SK-N-MC (cell line): ENCODE results near the gene NHSL1.

ENCODE experiments used
- EZH2 ChIP-seq: fragments of 200-600 bp; sonication (generic); IDR thresholded peaks from one replicate; pipeline ENCODE4 v1.6.1; 2017; ENCODE audit warnings: antibody characterized with exemption
- POLR2AphosphoS5 ChIP-seq: IDR thresholded peaks from 2 replicates; pipeline ENCODE4 v1.6.1; 2012; ENCODE audit warnings: mild to moderate bottlenecking, low read depth, low read length, borderline replicate concordance

DNA sequence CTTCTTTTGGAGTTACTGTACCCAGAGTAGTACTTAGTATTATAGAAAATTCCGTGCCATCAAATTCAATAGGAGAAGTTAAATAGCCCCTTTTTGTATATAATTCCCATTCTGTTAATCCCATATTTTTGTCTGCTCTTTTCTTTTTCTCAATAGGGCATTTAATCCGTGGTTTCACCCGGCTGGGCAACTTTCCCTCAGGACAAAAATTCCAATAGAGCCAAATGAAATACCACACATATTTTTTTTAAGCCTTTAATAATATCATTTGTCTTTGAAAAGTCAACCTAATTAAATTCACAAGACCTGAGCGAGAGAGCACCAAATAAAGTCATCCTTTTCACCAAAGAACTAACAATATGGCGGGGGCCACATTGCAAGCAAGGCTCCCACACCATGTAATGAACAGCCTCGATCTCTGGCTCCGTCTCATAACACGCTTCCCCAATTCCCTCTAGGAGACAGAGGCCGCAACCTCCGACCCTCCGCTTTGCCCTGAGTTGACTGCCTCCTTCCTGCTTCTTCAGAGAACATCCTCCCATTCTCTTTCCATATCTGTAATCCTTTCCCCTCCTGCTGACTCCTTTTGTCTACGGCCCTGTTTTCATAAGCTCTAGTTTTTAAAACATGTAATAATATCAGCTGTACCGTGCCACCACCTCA lies 13.6 kb downstream of the NHSL1 start:
- no peak for TF ChIP-seq EZH2
- no peak for TF ChIP-seq POLR2AphosphoS5
